ENCODE data around the gene TSPAN11. TPM values are rescaled to one million over a fixed set of nuclear protein-coding genes. Genes with fewer than 3 reads are reported as not detected.

Gene TSPAN11, protein sequence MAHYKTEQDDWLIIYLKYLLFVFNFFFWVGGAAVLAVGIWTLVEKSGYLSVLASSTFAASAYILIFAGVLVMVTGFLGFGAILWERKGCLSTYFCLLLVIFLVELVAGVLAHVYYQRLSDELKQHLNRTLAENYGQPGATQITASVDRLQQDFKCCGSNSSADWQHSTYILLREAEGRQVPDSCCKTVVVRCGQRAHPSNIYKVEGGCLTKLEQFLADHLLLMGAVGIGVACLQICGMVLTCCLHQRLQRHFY
- total RNA-seq (1 to 10 TPM in 4 of 7 donors, under 1 TPM in 3; 0.33 to 2.8 (median 1.5) TPM), polyA plus RNA-seq (1 to 10 TPM in 1 of 2 donors, under 1 TPM in 1; 0.84 to 2.2 TPM)
- long read RNA-seq, donor 1, partial matches to known transcripts: 0 of 1 reads
- long read RNA-seq, donor 1, other reads (novel, unspliced or antisense): 1 of 1 reads
- long read RNA-seq, donor 2: 0 reads
- long read RNA-seq, donor 3, partial matches to known transcripts: 0 of 3 reads
- long read RNA-seq, donor 3, other reads (novel, unspliced or antisense): 3 of 3 reads

DNA sequence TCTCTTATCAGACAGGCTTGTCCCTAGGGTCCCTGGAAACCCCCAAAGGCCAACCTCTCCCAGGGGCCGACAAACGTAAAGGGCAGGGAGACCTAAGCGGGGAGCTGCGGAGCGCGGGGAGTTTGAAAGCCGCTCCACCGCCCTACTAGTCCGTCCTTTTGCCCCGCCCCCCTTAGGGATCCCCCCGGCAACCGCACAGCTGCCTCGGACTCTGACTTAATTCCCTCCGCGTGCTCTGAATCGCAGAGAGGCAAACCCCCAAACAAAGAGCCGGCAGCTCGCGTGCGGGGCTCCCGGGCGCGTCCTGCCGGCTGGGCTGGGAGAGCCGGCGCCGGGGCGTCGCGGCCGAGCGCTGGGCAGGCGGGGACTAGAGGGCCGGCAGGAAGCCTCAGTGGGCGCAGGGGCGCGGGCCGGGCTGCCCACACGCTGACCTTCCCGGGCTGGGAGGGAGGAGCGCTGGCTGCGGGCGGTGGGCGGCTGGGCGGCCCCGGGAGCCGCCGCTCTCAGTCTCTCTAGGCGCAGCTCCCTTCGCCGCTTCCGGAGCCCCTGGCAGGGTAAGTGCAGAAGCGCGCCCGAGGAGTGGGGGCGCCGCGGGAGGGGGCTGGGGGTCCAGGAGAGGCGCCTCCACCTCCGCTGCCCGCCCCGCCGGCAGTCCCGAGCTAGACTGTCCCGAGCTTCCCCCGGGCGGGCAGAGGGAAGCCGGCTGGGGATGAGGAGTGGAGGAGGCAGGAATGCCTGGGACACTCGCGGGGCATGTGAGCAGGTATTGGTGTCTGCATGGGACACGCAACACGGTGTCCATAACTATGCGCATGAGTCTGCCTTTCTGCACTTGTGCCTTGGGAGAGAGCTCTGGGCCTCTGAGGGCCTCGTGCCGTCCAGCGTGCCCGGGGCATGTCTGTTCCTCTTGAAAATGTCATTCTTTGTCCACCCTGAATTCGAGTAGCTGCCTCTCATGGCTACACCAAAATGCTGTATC lies at the start of gene TSPAN11:
Gene TSPAN11 (plus strand): TSS at position 506 of the 979 bp plus-strand sequence. CDS start 27,244 bp downstream, outside the sequence.
- peak in 2 of 5 donors; percentile 44 to 51 for DNase-seq
- no peaks in the 10 kb centered on the region for H3K9me3 ChIP-seq
- 6 to 9% (median 8%) methylated on average over 60 to 78 of the region's 78 CpGs for WGBS, 3 donors
- peak within 1 kb of the TSS; percentile 4 for H3K4me3 ChIP-seq
- no peak within 1 kb of the TSS for H3K27ac ChIP-seq
- no peak for TF ChIP-seq EP300 (IDR thresholded peaks at IDR 0.05)
- no peak for TF ChIP-seq POLR2A (IDR thresholded peaks at IDR 0.05)
- TF ChIP-seq, protein P1, sequence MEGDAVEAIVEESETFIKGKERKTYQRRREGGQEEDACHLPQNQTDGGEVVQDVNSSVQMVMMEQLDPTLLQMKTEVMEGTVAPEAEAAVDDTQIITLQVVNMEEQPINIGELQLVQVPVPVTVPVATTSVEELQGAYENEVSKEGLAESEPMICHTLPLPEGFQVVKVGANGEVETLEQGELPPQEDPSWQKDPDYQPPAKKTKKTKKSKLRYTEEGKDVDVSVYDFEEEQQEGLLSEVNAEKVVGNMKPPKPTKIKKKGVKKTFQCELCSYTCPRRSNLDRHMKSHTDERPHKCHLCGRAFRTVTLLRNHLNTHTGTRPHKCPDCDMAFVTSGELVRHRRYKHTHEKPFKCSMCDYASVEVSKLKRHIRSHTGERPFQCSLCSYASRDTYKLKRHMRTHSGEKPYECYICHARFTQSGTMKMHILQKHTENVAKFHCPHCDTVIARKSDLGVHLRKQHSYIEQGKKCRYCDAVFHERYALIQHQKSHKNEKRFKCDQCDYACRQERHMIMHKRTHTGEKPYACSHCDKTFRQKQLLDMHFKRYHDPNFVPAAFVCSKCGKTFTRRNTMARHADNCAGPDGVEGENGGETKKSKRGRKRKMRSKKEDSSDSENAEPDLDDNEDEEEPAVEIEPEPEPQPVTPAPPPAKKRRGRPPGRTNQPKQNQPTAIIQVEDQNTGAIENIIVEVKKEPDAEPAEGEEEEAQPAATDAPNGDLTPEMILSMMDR (IDR thresholded peaks at IDR 0.05): no peak
- no peaks in the 10 kb centered on the region for H3K27me3 ChIP-seq
- no peaks in the 10 kb centered on the region for H3K4me1 ChIP-seq (ENCODE audit: insufficient read depth)
- no peaks in the 10 kb centered on the region for H3K36me3 ChIP-seq
- intact Hi-C loops (cut with DNase I): no loop called here

DNA sequence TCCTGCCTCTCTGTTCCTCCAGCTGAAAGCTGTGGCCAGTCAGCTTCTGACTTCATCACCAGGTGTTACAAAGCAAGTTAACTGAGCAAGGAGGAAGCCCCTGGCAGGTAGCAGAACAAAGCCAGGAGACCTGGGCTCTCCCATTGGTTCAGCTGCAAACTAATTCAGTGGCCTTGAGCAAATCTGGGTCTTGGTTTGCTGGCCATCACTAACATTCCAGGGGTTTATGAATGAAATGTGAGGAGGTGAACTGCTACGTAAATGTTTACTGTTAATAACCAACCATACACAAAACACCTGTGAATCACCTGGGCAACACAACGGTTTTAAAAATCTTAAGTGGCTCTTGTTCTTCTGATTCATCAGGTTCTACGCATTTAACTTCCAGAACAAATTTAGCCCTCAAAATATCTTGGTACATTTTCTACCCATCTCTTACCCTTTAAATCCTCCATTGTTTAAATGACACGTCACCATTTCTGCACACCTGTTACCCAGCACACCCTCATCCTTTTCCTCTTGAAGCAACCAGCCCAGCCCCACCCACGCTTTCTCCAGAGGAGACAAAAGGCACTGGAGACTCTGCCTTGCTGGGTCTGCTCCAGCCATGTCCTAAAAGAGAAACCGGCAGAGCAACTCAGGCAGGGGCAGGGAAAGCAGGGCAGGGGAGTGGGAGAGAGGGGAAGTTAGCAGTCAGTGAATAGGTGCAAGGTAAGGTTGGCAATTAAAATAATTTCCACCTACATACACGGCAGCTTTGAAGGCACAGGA lies 49.3 kb upstream of the TSPAN11 start:
- TF ChIP-seq POLR2A (IDR thresholded peaks at IDR 0.05) (no peak), EP300 (IDR thresholded peaks at IDR 0.05) (no peak)
- TF ChIP-seq, protein P1 (IDR thresholded peaks at IDR 0.05): no peak
- DNase-seq: no peak
- intact Hi-C loops (cut with DNase I): no loop called here
- H3K27ac ChIP-seq: no peak overlapping the region
- H3K4me1 ChIP-seq (ENCODE audit: insufficient read depth): no peaks in the 10 kb centered on the region
- 69 to 75% (median 73%) methylated on average over 7 of the region's 7 CpGs for WGBS, 3 donors
- no peaks in the 10 kb centered on the region for H3K9me3 ChIP-seq
- no peaks in the 10 kb centered on the region for H3K27me3 ChIP-seq
- no peaks in the 10 kb centered on the region for H3K36me3 ChIP-seq
- no peak overlapping the region for H3K4me3 ChIP-seq

DNA sequence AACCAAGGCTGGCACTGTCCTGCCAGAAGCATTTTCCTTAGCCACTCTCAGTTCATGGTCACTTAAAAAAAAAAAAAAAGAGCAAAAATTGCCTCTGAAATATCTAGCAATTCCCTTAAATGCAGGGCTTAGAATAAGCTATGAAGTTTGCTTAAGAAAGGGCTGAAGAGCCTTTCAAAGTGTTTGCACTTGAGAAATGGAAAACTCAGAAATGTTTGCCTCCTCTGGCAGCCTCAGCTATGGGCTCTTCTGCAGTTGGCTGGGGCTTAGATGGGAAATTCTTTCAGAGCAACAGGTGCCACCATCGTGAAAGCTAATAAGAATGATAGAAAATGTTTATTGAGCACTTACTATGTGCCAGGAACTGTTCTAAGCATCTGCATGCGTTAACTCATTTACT lies 48.5 kb upstream of the TSPAN11 start:
- intact Hi-C loops (cut with DNase I): no loop called here
- TF ChIP-seq, protein P1 (IDR thresholded peaks at IDR 0.05): no peak
- TF ChIP-seq POLR2A (IDR thresholded peaks at IDR 0.05): no peak
- no peak for TF ChIP-seq EP300 (IDR thresholded peaks at IDR 0.05)
- H3K4me3 ChIP-seq: no peak overlapping the region
- H3K27me3 ChIP-seq: no peaks in the 10 kb centered on the region
- H3K36me3 ChIP-seq: no peaks in the 10 kb centered on the region
- 65 to 90% (median 89%) methylated on average over 2 of the region's 2 CpGs for WGBS, 3 donors
- no peaks in the 10 kb centered on the region for H3K9me3 ChIP-seq
- no peaks in the 10 kb centered on the region for H3K4me1 ChIP-seq (ENCODE audit: insufficient read depth)
- DNase-seq: no peak
- no peak overlapping the region for H3K27ac ChIP-seq

Data from ovary (tissue), 10 donors.